Measurements from ENCODE around the gene UBL4A. TPM values are rescaled to one million over a fixed set of nuclear protein-coding genes. Genes with fewer than 3 reads are reported as not detected.
A peak's percentile ranks its signal among the peaks of the same experiment; 100 is the strongest.

Gene UBL4A
- total RNA-seq, 1 experiment from 2014 or later: 38.8 TPM

DNA sequence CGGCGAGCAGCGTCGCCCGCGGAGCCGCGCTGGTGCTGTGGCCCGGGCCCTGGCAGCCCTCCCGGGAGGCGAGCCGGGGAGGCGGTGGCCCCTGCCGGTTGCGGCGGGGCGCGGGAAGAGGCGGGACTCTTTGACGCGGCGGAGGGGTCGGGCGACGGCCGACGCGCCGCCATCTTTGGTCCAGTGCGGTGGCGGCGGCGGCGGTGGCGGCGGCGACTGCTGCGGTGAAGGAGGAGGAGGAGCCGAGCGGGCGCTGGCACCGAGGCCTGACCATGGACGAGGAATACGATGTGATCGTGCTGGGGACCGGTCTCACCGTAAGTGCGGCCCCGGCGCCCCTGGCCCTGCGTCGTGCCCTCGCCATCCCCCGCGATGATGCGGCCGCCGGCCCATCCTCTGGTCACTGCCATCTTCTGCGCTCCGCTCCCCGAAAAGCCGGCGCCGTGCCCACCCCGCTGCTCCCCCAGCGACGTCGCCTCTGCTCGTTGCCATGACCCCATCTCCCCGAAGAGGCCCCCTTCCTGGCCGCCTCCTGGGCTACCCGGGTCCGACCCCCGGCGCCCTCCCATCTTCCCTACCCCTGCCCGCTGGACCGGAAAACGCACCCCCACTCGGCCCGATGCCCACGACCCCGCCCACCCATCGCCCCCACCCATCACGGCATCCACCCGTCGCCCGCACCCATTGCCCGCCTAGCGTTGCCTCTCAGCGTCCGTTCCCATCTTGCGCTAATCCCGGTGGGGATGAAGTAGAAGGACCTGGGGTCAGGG lies 49.2 kb downstream of the UBL4A start, which contains the start of gene GDI1:
GDI1 (plus strand) TSS at position 172 of the 770 bp plus-strand sequence; CDS start at position 273, 101 bp downstream.
- peak; percentile 56 to 60 for DNase-seq
- ChIA-PET CTCF (no interaction called here), POLR2A (no interaction called here)
- BruUV-seq (replicated peaks): no TSS peak
- peak within 1 kb of the TSS; percentile 39 for H3K27ac Mint-ChIP-seq (ENCODE audit: unreplicated experiment)
- H3K4me1 Mint-ChIP-seq (ENCODE audit: low read depth, unreplicated experiment): no peaks in the 10 kb centered on the region
- Histone ChIP-seq H3K36me3 (ENCODE audit: control insufficient read depth, insufficient read depth, low read length) (no peaks in the 10 kb centered on the region), H3K4me1 (no peaks in the 10 kb centered on the region), H3K9me3 (no peaks in the 10 kb centered on the region), H3K4me3 (ENCODE audit: low read depth, low read length) (peak within 1 kb of the TSS; percentile 72), H3K27me3 (replicated peaks; ENCODE audit: control insufficient read depth, insufficient read depth, low read length) (no peaks in the 10 kb centered on the region)
- intact Hi-C loops (cut with micrococcal nuclease; ENCODE audit: unreplicated experiment): no loop called here
- TF ChIP-seq, protein P1, sequence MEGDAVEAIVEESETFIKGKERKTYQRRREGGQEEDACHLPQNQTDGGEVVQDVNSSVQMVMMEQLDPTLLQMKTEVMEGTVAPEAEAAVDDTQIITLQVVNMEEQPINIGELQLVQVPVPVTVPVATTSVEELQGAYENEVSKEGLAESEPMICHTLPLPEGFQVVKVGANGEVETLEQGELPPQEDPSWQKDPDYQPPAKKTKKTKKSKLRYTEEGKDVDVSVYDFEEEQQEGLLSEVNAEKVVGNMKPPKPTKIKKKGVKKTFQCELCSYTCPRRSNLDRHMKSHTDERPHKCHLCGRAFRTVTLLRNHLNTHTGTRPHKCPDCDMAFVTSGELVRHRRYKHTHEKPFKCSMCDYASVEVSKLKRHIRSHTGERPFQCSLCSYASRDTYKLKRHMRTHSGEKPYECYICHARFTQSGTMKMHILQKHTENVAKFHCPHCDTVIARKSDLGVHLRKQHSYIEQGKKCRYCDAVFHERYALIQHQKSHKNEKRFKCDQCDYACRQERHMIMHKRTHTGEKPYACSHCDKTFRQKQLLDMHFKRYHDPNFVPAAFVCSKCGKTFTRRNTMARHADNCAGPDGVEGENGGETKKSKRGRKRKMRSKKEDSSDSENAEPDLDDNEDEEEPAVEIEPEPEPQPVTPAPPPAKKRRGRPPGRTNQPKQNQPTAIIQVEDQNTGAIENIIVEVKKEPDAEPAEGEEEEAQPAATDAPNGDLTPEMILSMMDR (IDR thresholded peaks at IDR 0.05; ENCODE audit: insufficient read depth in 1 of 2, low read depth in 1 of 2, low read length in 1 of 2, severe bottlenecking in 1 of 2, unreplicated experiment in 1 of 2): no peak
- H3K27me3 Mint-ChIP-seq (ENCODE audit: insufficient read depth, unreplicated experiment): no peaks in the 10 kb centered on the region
- H3K9me3 Mint-ChIP-seq (ENCODE audit: unreplicated experiment): no peaks in the 10 kb centered on the region
- H3K4me3 Mint-ChIP-seq (ENCODE audit: unreplicated experiment): peak within 1 kb of the TSS; percentile 77
- H3K36me3 Mint-ChIP-seq (ENCODE audit: insufficient read depth, unreplicated experiment): peaks cover 8% of the 10 kb centered on the region

DNA sequence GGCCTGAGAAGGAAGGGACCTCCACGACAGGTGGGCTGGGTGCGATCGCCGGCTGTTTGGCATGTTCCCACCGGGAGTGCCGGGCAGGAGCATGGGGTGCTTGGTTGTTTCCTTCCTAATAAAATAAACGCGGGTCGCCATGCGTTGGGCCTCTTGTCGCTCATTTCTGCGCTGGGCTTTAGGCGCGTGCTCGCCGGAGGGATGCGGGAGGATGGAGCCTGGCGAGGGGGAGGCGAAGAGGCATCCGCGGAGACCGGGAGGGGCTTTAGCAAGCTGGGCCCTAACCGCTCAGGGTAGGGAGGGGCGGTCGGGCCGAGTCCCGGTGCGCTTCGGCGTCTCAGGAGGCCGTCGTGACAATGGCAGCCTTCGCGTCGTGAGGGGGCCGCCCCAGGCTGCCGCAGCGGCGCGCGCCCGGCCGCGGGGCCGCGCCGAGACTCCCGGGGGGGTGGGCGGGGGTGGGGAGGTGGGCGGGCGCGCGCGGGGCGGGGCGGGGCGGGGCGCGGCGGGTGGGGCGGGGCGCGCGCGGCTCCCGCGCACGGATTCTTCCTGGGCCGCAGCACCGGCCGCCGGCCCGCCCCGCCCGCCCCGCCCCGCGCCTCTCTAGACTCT lies 49.9 kb downstream of the UBL4A start:
- Histone ChIP-seq H3K36me3 (ENCODE audit: control insufficient read depth, insufficient read depth, low read length) (no peaks in the 10 kb centered on the region), H3K27me3 (replicated peaks; ENCODE audit: control insufficient read depth, insufficient read depth, low read length) (no peaks in the 10 kb centered on the region), H3K4me1 (no peaks in the 10 kb centered on the region), H3K4me3 (ENCODE audit: low read depth, low read length) (peak overlapping the region; percentile 72), H3K9me3 (no peaks in the 10 kb centered on the region)
- CTCF ChIA-PET: no interaction called here
- no peak overlapping the region for H3K27ac Mint-ChIP-seq (ENCODE audit: unreplicated experiment)
- POLR2A ChIA-PET: no interaction called here
- no peaks in the 10 kb centered on the region for H3K27me3 Mint-ChIP-seq (ENCODE audit: insufficient read depth, unreplicated experiment)
- DNase-seq: no peak
- intact Hi-C loops (cut with micrococcal nuclease; ENCODE audit: unreplicated experiment): no loop called here
- H3K36me3 Mint-ChIP-seq (ENCODE audit: insufficient read depth, unreplicated experiment): peaks cover 8% of the 10 kb centered on the region
- no TSS peak for BruUV-seq (replicated peaks)
- H3K4me1 Mint-ChIP-seq (ENCODE audit: low read depth, unreplicated experiment): no peaks in the 10 kb centered on the region
- TF ChIP-seq, protein P1 (IDR thresholded peaks at IDR 0.05; ENCODE audit: insufficient read depth in 1 of 2, low read depth in 1 of 2, low read length in 1 of 2, severe bottlenecking in 1 of 2, unreplicated experiment in 1 of 2): no peak
- H3K9me3 Mint-ChIP-seq (ENCODE audit: unreplicated experiment): no peaks in the 10 kb centered on the region
- H3K4me3 Mint-ChIP-seq (ENCODE audit: unreplicated experiment): peak overlapping the region; percentile 77

DNA sequence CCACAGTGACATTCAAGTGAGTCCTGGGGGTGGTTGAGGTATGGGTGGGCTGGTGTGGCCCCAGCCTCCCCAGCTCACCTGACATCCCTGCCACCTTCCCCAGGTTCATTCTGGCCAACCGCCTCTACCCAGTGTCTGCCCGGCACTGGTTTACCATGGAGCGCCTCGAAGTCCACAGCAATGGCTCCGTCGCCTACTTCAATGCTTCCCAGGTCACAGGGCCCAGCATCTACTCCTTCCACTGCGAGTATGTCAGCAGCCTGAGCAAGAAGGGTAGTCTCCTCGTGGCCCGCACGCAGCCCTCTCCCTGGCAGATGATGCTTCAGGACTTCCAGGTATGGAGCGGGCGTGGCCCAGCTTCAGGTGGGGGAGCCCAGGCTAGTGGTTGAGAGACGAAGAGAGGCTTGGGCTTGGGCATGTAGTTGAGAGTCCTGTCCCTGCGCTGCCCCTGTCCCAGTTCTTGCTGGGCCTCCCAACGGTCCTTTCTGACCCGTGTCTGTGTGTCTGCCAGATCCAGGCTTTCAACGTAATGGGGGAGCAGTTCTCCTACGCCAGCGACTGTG lies 51.2 kb downstream of the UBL4A start:
- Mint-ChIP-seq H3K36me3 (ENCODE audit: insufficient read depth, unreplicated experiment) (peaks cover 2% of the 10 kb centered on the region), H3K4me3 (ENCODE audit: unreplicated experiment) (no peak overlapping the region), H3K27me3 (ENCODE audit: insufficient read depth, unreplicated experiment) (no peaks in the 10 kb centered on the region), H3K9me3 (ENCODE audit: unreplicated experiment) (no peaks in the 10 kb centered on the region), H3K27ac (ENCODE audit: unreplicated experiment) (no peak overlapping the region), H3K4me1 (ENCODE audit: low read depth, unreplicated experiment) (peaks cover 7% of the 10 kb centered on the region)
- H3K9me3 ChIP-seq: no peaks in the 10 kb centered on the region
- TF ChIP-seq, protein P1 (IDR thresholded peaks at IDR 0.05; ENCODE audit: insufficient read depth in 1 of 2, low read depth in 1 of 2, low read length in 1 of 2, severe bottlenecking in 1 of 2, unreplicated experiment in 1 of 2): no peak
- POLR2A ChIA-PET: interaction anchor here (0.5 kb wide), 1 partner anchor 39 kb away, joined by 3 read pairs; no protein-coding TSS in a partner anchor
- CTCF ChIA-PET: no interaction called here
- H3K4me3 ChIP-seq (ENCODE audit: low read depth, low read length): no peak overlapping the region
- no peak for DNase-seq
- no peaks in the 10 kb centered on the region for H3K27me3 ChIP-seq (replicated peaks; ENCODE audit: control insufficient read depth, insufficient read depth, low read length)
- H3K4me1 ChIP-seq: 0 out of 2 replicates have a peak, but pooled peaks cover 6% of the 10 kb centered on the region
- intact Hi-C loops (cut with micrococcal nuclease; ENCODE audit: unreplicated experiment): no loop called here
- BruUV-seq (replicated peaks): no TSS peak
- H3K36me3 ChIP-seq (ENCODE audit: control insufficient read depth, insufficient read depth, low read length): no peaks in the 10 kb centered on the region
